GM18909 (cell line): Measurements from ENCODE around the gene SETD5.

Source experiments
- ATAC-seq: cut with Tn5 transposase; IDR thresholded peaks from one replicate; pipeline ENCODE4 v1.9.1; 2021; ENCODE audit warnings: mild to moderate bottlenecking; ENCODE audit not compliant: unreplicated experiment, poor library complexity

SETD5 gene

GRCh38 chr3:9386501-9387321, 10.7 kb upstream of the SETD5 start:
- ATAC-seq, result no peak

- ATAC-seq, result no peak
Observed at GRCh38 chr3:9387322-9387655, 10.1 kb upstream of the SETD5 start.

- no peak for ATAC-seq
Observed at GRCh38 chr3:9388142-9388541, 9.3 kb upstream of the SETD5 start.

- ATAC-seq, result no peak
Observed at GRCh38 chr3:9388562-9389272, 8.7 kb upstream of the SETD5 start.

GRCh38 chr3:9390265-9390888, 7.0 kb upstream of the SETD5 start:
- no peak for ATAC-seq

- ATAC-seq, result no peak
Observed at GRCh38 chr3:9392041-9392440, 5.4 kb upstream of the SETD5 start.

- no peak for ATAC-seq
Observed at GRCh38 chr3:9395570-9396300, 1.7 kb upstream of the SETD5 start.

- ATAC-seq, result peak; percentile 34
Observed at GRCh38 chr3:9396301-9396631, 1.1 kb upstream of the SETD5 start.

- ATAC-seq, result peak; percentile 77
Observed at GRCh38 chr3:9396632-9397331, 633 bp upstream of the SETD5 start.

- no peak for ATAC-seq
Observed at GRCh38 chr3:9397906-9398699, 688 bp downstream of the SETD5 start.

- no peak for ATAC-seq
Observed at GRCh38 chr3:9398700-9399336, 1.4 kb downstream of the SETD5 start.

- no peak for ATAC-seq
Observed at GRCh38 chr3:9399337-9399703, 1.9 kb downstream of the SETD5 start.

GRCh38 chr3:9399746-9400145, 2.3 kb downstream of the SETD5 start:
- no peak for ATAC-seq

- no peak for ATAC-seq
Observed at GRCh38 chr3:9400616-9401015, 3.2 kb downstream of the SETD5 start.

GRCh38 chr3:9401986-9402385, 4.6 kb downstream of the SETD5 start:
- no peak for ATAC-seq

GRCh38 chr3:9402410-9403228, 5.2 kb downstream of the SETD5 start:
- no peak for ATAC-seq

GRCh38 chr3:9403463-9403862, 6.0 kb downstream of the SETD5 start:
- no peak for ATAC-seq

- ATAC-seq, result no peak
Observed at GRCh38 chr3:9404680-9405079, 7.3 kb downstream of the SETD5 start.
